SU-DHL-6 (cell line): Measurements from ENCODE around the gene HOMEZ.
A peak's percentile ranks its signal among the peaks of the same experiment; 100 is the strongest.

Source experiments
- H2AFZ ChIP-seq: fragments of 200-600 bp; sonication (generic); 2 replicates; pipeline ENCODE4 v1.6.1; 2014; ENCODE audit warnings: low read depth, mild to moderate bottlenecking, moderate library complexity, mixed read lengths, antibody characterized with exemption, low read length; ENCODE audit not compliant: severe bottlenecking
- H3F3A ChIP-seq: fragments of 200-600 bp; shearing (Covaris generic); 2 replicates; pipeline ENCODE4 v1.6.0; 2016; ENCODE audit warnings: antibody characterized with exemption, mild to moderate bottlenecking; ENCODE audit not compliant: insufficient read depth
- H3K27ac ChIP-seq: fragments of 200-600 bp; sonication (generic); 2 replicates; pipeline ENCODE4 v1.5.1; 2016; ENCODE audit warnings: low read depth, mild to moderate bottlenecking, low read length, moderate library complexity, mixed read lengths
- H3K27me3 ChIP-seq: fragments of 200-600 bp; sonication (generic), shearing (Covaris generic); 2 replicates; pipeline ENCODE4 v1.6.0; 2014; ENCODE audit warnings: mild to moderate bottlenecking, low read length
- H3K36me3 ChIP-seq: fragments of 200-600 bp; sonication (generic); 2 replicates; pipeline ENCODE4 v1.6.1; 2014; ENCODE audit warnings: mild to moderate bottlenecking, low read length, mixed read lengths
- H3K4me2 ChIP-seq: fragments of 300-600, 200-600 bp; shearing (Covaris generic), sonication (generic); 2 replicates; pipeline ENCODE4 v1.6.0; 2014; ENCODE audit warnings: low read length, low read depth, mild to moderate bottlenecking; ENCODE audit not compliant: poor library complexity, severe bottlenecking
- H3K4me3 ChIP-seq: fragments of 200-600 bp; sonication (generic); 2 replicates; pipeline ENCODE4 v1.5.1; 2014; ENCODE audit warnings: antibody characterized with exemption, low read length, mild to moderate bottlenecking, mixed read lengths; ENCODE audit not compliant: insufficient read depth, poor library complexity, severe bottlenecking
- H3K79me2 ChIP-seq: fragments of 200-600 bp; sonication (generic); 2 replicates; pipeline ENCODE4 v1.6.1; 2014; ENCODE audit warnings: mild to moderate bottlenecking, low read length, moderate library complexity; ENCODE audit not compliant: insufficient read depth
- H3K9ac ChIP-seq: fragments of 200-600 bp; sonication (generic); 2 replicates; pipeline ENCODE4 v1.7.0; 2014; ENCODE audit warnings: mild to moderate bottlenecking, low read length
- H3K9me2 ChIP-seq: fragments of 200-600 bp; sonication (generic); replicated peaks from 2 replicates; pipeline ENCODE4 v1.6.1; 2014; ENCODE audit warnings: low read length; ENCODE audit not compliant: insufficient read depth
- H3K9me3 ChIP-seq: fragments of 200-600 bp; sonication (generic); 2 replicates; pipeline ENCODE4 v1.6.1; 2014; ENCODE audit warnings: low read length, mixed read lengths; ENCODE audit not compliant: insufficient read depth
- H4K20me1 ChIP-seq: fragments of 200-600 bp; sonication (generic); 2 replicates; pipeline ENCODE4 v1.6.1; 2014; ENCODE audit warnings: low read depth, mild to moderate bottlenecking, antibody characterized with exemption, low read length, moderate library complexity, mixed read lengths
- CTCF ChIP-seq: fragments of 200-600 bp; sonication (generic); IDR thresholded peaks from one replicate; pipeline ENCODE4 v1.5.1; 2017; ENCODE audit warnings: antibody characterized with exemption, mild to moderate bottlenecking, low read length, moderate library complexity; ENCODE audit not compliant: insufficient read depth, poor library complexity, severe bottlenecking
- EZH2phosphoT487 ChIP-seq: fragments of 200-600 bp; sonication (generic), shearing (Covaris generic); conservative IDR thresholded peaks from 2 replicates; pipeline ENCODE4 v1.6.1; 2018; ENCODE audit warnings: mild to moderate bottlenecking, antibody characterized with exemption, low read length, moderate library complexity, mixed read lengths

HOMEZ gene

GRCh38 chr14:23320584-23321571 is 34.9 kb upstream of the HOMEZ start, which contains the start of gene PABPN1:
PABPN1 (plus strand) TSS chr14:23321457; CDS start chr14:23321470, 13 bp downstream.
- Histone ChIP-seq H3K4me3 (peak within 1 kb of the TSS; percentile 98), H3K36me3 (peaks cover 13% of the 10 kb centered on the region), H3K27me3 (no peaks in the 10 kb centered on the region), H3K79me2 (peaks cover 19% of the 10 kb centered on the region), H3K27ac (peak within 1 kb of the TSS; percentile 74), H3K4me2 (peak within 1 kb of the TSS; percentile 92), H3K9me3 (no peaks in the 10 kb centered on the region), H3K9me2 (no peaks in the 10 kb centered on the region), H3K9ac (peak within 1 kb of the TSS; percentile 78), H2AFZ (peak within 1 kb of the TSS; percentile 54), H4K20me1 (0 out of 2 replicates have a peak, but pooled peaks cover 4% of the 10 kb centered on the region), H3F3A (peaks cover 14% of the 10 kb centered on the region; the same call in 1 of the 2 replicates)
- TF ChIP-seq CTCF = no peak

GRCh38 chr14:23319746-23320583 is 34.0 kb upstream of the HOMEZ start:
- Histone ChIP-seq H3K79me2 (peaks cover 19% of the 10 kb centered on the region), H3K4me3 (peak overlapping the region; percentile 59), H3K9me3 (no peaks in the 10 kb centered on the region), H3F3A (peaks cover 14% of the 10 kb centered on the region; the same call in 1 of the 2 replicates), H4K20me1 (0 out of 2 replicates have a peak, but pooled peaks cover 4% of the 10 kb centered on the region), H3K27ac (peak overlapping the region; percentile 74), H3K27me3 (no peaks in the 10 kb centered on the region), H3K36me3 (peaks cover 13% of the 10 kb centered on the region), H3K9ac (peak overlapping the region; percentile 42), H3K4me2 (peak overlapping the region; percentile 80), H3K9me2 (no peaks in the 10 kb centered on the region), H2AFZ (peak overlapping the region; percentile 54)
- TF ChIP-seq CTCF (no peak), EZH2phosphoT487 (no peak)

DNA sequence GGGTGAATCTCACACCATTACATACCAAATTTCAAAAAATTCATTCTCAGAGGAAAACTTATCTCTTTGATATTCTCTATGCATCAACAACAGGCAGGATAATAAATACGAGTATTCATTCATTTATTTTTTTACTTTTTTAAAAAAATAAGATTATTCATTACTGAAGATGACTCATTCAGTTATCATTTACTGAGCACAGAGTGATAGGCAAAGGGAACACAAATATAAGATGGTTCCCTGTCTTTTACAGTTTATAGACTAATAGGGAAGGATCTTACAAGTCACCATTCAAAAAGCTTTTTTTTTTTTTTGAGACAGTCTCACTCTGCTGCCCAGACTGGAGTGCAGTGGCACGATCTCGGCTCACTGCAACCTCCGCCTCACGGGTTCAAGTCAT is 30.4 kb upstream of the HOMEZ start:
- no peak overlapping the region for H3K4me3 ChIP-seq
- H3K27ac ChIP-seq = no peak overlapping the region
- H3K79me2 ChIP-seq = no peaks in the 10 kb centered on the region
- TF ChIP-seq CTCF (no peak), EZH2phosphoT487 (no peak)
- H3K9me3 ChIP-seq = no peaks in the 10 kb centered on the region
- no peak overlapping the region for H2AFZ ChIP-seq
- no peaks in the 10 kb centered on the region for H3F3A ChIP-seq
- no peaks in the 10 kb centered on the region for H3K9me2 ChIP-seq
- H3K27me3 ChIP-seq = no peaks in the 10 kb centered on the region
- H3K4me2 ChIP-seq = no peak overlapping the region
- H3K9ac ChIP-seq = no peak overlapping the region
- no peaks in the 10 kb centered on the region for H4K20me1 ChIP-seq
- H3K36me3 ChIP-seq = no peaks in the 10 kb centered on the region
